Endodermal cell (in vitro differentiated cells): Measurements from ENCODE around the gene PPP1R9A. TPM values are rescaled to one million over a fixed set of nuclear protein-coding genes. Genes with fewer than 3 reads are reported as not detected.

Experiments used
- DNase-seq: peaks from one replicate; pipeline ENCODE4 v3.0.0-alpha.2; 2017
- H3K27ac ChIP-seq: 2 replicates; pipeline ENCODE4 v1.5.1; 2013; ENCODE audit warnings: mild to moderate bottlenecking, low read depth, low read length, moderate library complexity
- H3K27me3 ChIP-seq: 2 replicates; pipeline ENCODE4 v1.6.1; 2013; ENCODE audit warnings: mild to moderate bottlenecking, low read length, moderate library complexity; ENCODE audit not compliant: insufficient read depth, control insufficient read depth, poor library complexity, severe bottlenecking
- H3K36me3 ChIP-seq: 2 replicates; pipeline ENCODE4 v1.7.0; 2013; ENCODE audit warnings: mild to moderate bottlenecking, low read length, moderate library complexity; ENCODE audit not compliant: control insufficient read depth, insufficient read depth
- H3K4me1 ChIP-seq: one replicate; pipeline ENCODE4 v1.7.0; 2013; ENCODE audit warnings: low read length; ENCODE audit not compliant: control insufficient read depth, insufficient read depth
- H3K4me3 ChIP-seq: 2 replicates; pipeline ENCODE4 v1.5.1; 2013; ENCODE audit warnings: mild to moderate bottlenecking, low read length, moderate library complexity
- H3K9ac ChIP-seq: 2 replicates; pipeline ENCODE4 v1.6.1; 2013; ENCODE audit warnings: mild to moderate bottlenecking, low read length, moderate library complexity; ENCODE audit not compliant: poor library complexity, severe bottlenecking; ENCODE audit errors: extremely low read depth
- H3K9me3 ChIP-seq: 2 replicates; pipeline ENCODE4 v1.6.1; 2013; ENCODE audit warnings: mild to moderate bottlenecking, low read length, moderate library complexity; ENCODE audit not compliant: control insufficient read depth
- H3K27ac Mint-ChIP-seq: 2 replicates; pipeline ENCODE4 v1.8.0; 2020; ENCODE audit warnings: mixed read lengths
- H3K27me3 Mint-ChIP-seq: 2 replicates; pipeline ENCODE4 v1.8.0; 2021; ENCODE audit warnings: mild to moderate bottlenecking, mixed read lengths; ENCODE audit not compliant: insufficient read depth
- H3K36me3 Mint-ChIP-seq: 2 replicates; pipeline ENCODE4 v1.8.0; 2020; ENCODE audit warnings: low read depth, mixed read lengths
- H3K4me1 Mint-ChIP-seq: 2 replicates; pipeline ENCODE4 v1.8.0; 2020; ENCODE audit warnings: mixed read lengths
- H3K4me3 Mint-ChIP-seq: 2 replicates; pipeline ENCODE4 v1.8.0; 2020; ENCODE audit warnings: mild to moderate bottlenecking, moderate library complexity, mixed read lengths
- H3K9me3 Mint-ChIP-seq: 2 replicates; pipeline ENCODE4 v1.8.0; 2020; ENCODE audit warnings: mild to moderate bottlenecking, mixed read lengths
- CTCF ChIP-seq: fragments of 200-600 bp; sonication (generic); conservative IDR thresholded peaks from 2 replicates; pipeline ENCODE4 v1.5.0; 2021; ENCODE audit warnings: antibody characterized with exemption, mild to moderate bottlenecking
- WGBS, 2 experiments: methylation state at CpG; one replicate each; pipeline versions ENCODE4 v1.1.5 to v1.1.7; 2013; ENCODE audit warnings: missing lambda C conversion rate in 2 of 2, mixed read lengths in 1 of 2; ENCODE audit not compliant: insufficient coverage in 1 of 2, insufficient read length in 1 of 2; 5-methylcytosine and 5-hydroxymethylcytosine counted together
- total RNA-seq, 2 donors: library from RNA; stranded (reverse); fragmentation: NEBNext Ultra II Directional in 1 of 2; extraction: Animal tissue kit (Norgen Biotek cat#: 25700) in 1 of 2; gene quantifications; 2 replicates in 1 of 2; 3 replicates in 1 of 2; pipeline ENCODE4 v1.2.1, GENCODE V29; 2021

PPP1R9A gene
- total RNA-seq, 2 donors from 2014 or later, result 38.7 to 39.4 TPM

GRCh38 chr7:95330204-95330960, 423.0 kb downstream of the PPP1R9A start:
- no peak overlapping the region for H3K27ac ChIP-seq
- peaks cover 11% of the 10 kb centered on the region for H3K9me3 ChIP-seq
- no peaks in the 10 kb centered on the region for H3K27me3 ChIP-seq
- WGBS, 2 experiments, result 97% methylated on average over 2 of the region's 4 CpGs; no CpG with 5 or more reads in 1 of the 2 experiments
- DNase-seq, result no peak
- peaks cover 9% of the 10 kb centered on the region for H3K27me3 Mint-ChIP-seq
- no peaks in the 10 kb centered on the region for H3K36me3 Mint-ChIP-seq
- H3K4me1 ChIP-seq, result no peaks in the 10 kb centered on the region
- peaks cover 8% of the 10 kb centered on the region for H3K4me1 Mint-ChIP-seq
- no peak for TF ChIP-seq CTCF
- no peak overlapping the region for H3K4me3 ChIP-seq
- no peaks in the 10 kb centered on the region for H3K36me3 ChIP-seq
- H3K9me3 Mint-ChIP-seq, result peaks cover 5% of the 10 kb centered on the region
- H3K9ac ChIP-seq, result no peak overlapping the region
- no peak overlapping the region for H3K27ac Mint-ChIP-seq
- H3K4me3 Mint-ChIP-seq, result no peak overlapping the region

GRCh38 chr7:95330961-95331337, 423.6 kb downstream of the PPP1R9A start:
- no peak overlapping the region for H3K9ac ChIP-seq
- H3K36me3 ChIP-seq, result no peaks in the 10 kb centered on the region
- no peak for DNase-seq
- no peak overlapping the region for H3K4me3 ChIP-seq
- H3K27ac ChIP-seq, result no peak overlapping the region
- no peak for TF ChIP-seq CTCF
- 100% methylated on average over 1 of the region's 1 CpG; no CpG with 5 or more reads in 1 of the 2 experiments for WGBS, 2 experiments
- peaks cover 10% of the 10 kb centered on the region for H3K9me3 ChIP-seq
- H3K27me3 ChIP-seq, result no peaks in the 10 kb centered on the region
- Mint-ChIP-seq H3K36me3 (no peaks in the 10 kb centered on the region), H3K9me3 (peaks cover 5% of the 10 kb centered on the region), H3K4me1 (peaks cover 8% of the 10 kb centered on the region), H3K4me3 (no peak overlapping the region), H3K27me3 (peaks cover 4% of the 10 kb centered on the region), H3K27ac (no peak overlapping the region)
- no peaks in the 10 kb centered on the region for H3K4me1 ChIP-seq

GRCh38 chr7:95334447-95334846, 427.1 kb downstream of the PPP1R9A start:
- Mint-ChIP-seq H3K36me3 (no peaks in the 10 kb centered on the region), H3K27me3 (no peaks in the 10 kb centered on the region), H3K9me3 (peaks cover 4% of the 10 kb centered on the region), H3K4me3 (no peak overlapping the region), H3K4me1 (peaks cover 5% of the 10 kb centered on the region), H3K27ac (no peak overlapping the region)
- no peak overlapping the region for H3K4me3 ChIP-seq
- no peaks in the 10 kb centered on the region for H3K36me3 ChIP-seq
- H3K4me1 ChIP-seq, result no peaks in the 10 kb centered on the region
- H3K27ac ChIP-seq, result no peak overlapping the region
- DNase-seq, result no peak
- TF ChIP-seq CTCF, result no peak
- no peaks in the 10 kb centered on the region for H3K27me3 ChIP-seq
- no peak overlapping the region for H3K9ac ChIP-seq
- H3K9me3 ChIP-seq, result no peaks in the 10 kb centered on the region
